Mucosa of descending colon (tissue), 3 donors: Measurements from ENCODE around the gene PDCD4. TPM values are rescaled to one million over a fixed set of nuclear protein-coding genes. Genes with fewer than 3 reads are reported as not detected.
A peak's percentile ranks its signal among the peaks of the same experiment; 100 is the strongest.

Experiments
- ATAC-seq: fragments of 200-7000 bp; cut with Tn5 transposase; one replicate; pipeline ENCODE4 v1.9.1; 2020; ENCODE audit warnings: mild to moderate bottlenecking, moderate library complexity
- DNase-seq, 3 donors: peaks; one replicate each; pipeline ENCODE4 v3.0.0-alpha.2; 2020
- H3K36me3 ChIP-seq: fragments of 200-600 bp; one replicate; pipeline ENCODE4 v1.8.0; 2021; ENCODE audit warnings: low read depth, mild to moderate bottlenecking
- H3K4me1 ChIP-seq: fragments of 200-600 bp; one replicate; pipeline ENCODE4 v1.8.0; 2021; ENCODE audit warnings: low read depth, mild to moderate bottlenecking
- H3K4me3 ChIP-seq: fragments of 200-600 bp; one replicate; pipeline ENCODE4 v1.8.0; 2021; ENCODE audit warnings: mild to moderate bottlenecking
- H3K9me3 ChIP-seq: fragments of 200-600 bp; one replicate; pipeline ENCODE4 v1.8.0; 2021; ENCODE audit warnings: mild to moderate bottlenecking
- intact Hi-C, 2 donors: fragments of 100-400 bp; cut with DNase I in 1 of 2; cut with micrococcal nuclease in 1 of 2; formaldehyde crosslinking; loops; one replicate each; pipeline versions ENCODE4 v1.11.0 to v1.11.1; 2022; cut with DNase I, micrococcal nuclease
- total RNA-seq, 3 donors: library from RNA; stranded (reverse); fragmentation: NEBNext Ultra II Directional in 2 of 3; extraction: Animal tissue kit (Norgen Biotek cat#: 25700) in 2 of 3; gene quantifications; one replicate each; pipeline versions ENCODE4 v1.2.1 to v1.2.4, GENCODE V29; 2021 to 2023
- TF ChIP-seq, protein P1 (sequence below): fragments of 200-600 bp; IDR thresholded peaks from one replicate; pipeline ENCODE4 v1.8.0; 2022; ENCODE audit warnings: antibody characterized with exemption, mild to moderate bottlenecking
- donor health status: DM: no; HTN: no; CAD: no; lungs with moderate emphysema.
- donor health status: DM: no; HTN: no; CAD: no.
- donor health status: DM: no; HTN: yes; CAD: no.

Gene PDCD4
- total RNA-seq, 3 donors from 2014 or later = 290 to 605 (median 528) TPM

DNA sequence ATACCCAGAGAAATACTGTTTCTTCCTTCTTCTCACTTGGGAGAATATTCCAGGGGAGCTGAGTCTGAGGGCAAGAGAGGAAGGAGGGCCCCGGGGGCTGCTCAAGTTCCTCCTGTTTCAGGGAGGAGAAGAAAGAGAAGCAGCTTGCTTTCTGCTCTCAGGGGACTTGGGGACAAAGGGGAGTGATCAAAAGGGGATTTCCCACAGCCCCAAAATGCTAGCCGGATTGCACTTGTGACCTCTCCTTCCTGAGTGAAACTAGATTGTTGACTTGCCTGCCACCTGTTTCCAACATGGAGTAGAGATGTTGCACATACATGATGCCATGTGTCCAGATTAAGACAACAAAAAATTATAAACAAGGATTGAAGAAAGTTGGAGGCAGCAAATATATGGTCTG, 28.7 kb upstream of the PDCD4 start:
- H3K4me1 ChIP-seq = peaks cover 76% of the 10 kb centered on the region
- TF ChIP-seq, protein P1, sequence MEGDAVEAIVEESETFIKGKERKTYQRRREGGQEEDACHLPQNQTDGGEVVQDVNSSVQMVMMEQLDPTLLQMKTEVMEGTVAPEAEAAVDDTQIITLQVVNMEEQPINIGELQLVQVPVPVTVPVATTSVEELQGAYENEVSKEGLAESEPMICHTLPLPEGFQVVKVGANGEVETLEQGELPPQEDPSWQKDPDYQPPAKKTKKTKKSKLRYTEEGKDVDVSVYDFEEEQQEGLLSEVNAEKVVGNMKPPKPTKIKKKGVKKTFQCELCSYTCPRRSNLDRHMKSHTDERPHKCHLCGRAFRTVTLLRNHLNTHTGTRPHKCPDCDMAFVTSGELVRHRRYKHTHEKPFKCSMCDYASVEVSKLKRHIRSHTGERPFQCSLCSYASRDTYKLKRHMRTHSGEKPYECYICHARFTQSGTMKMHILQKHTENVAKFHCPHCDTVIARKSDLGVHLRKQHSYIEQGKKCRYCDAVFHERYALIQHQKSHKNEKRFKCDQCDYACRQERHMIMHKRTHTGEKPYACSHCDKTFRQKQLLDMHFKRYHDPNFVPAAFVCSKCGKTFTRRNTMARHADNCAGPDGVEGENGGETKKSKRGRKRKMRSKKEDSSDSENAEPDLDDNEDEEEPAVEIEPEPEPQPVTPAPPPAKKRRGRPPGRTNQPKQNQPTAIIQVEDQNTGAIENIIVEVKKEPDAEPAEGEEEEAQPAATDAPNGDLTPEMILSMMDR = no peak
- DNase-seq = peak in 2 of 3 donors; percentile 52 to 57
- intact Hi-C loops = no loop called here
- H3K36me3 ChIP-seq = no peaks in the 10 kb centered on the region
- no peaks in the 10 kb centered on the region for H3K9me3 ChIP-seq
- no peak overlapping the region for H3K4me3 ChIP-seq
- peak; percentile 0 for ATAC-seq

DNA sequence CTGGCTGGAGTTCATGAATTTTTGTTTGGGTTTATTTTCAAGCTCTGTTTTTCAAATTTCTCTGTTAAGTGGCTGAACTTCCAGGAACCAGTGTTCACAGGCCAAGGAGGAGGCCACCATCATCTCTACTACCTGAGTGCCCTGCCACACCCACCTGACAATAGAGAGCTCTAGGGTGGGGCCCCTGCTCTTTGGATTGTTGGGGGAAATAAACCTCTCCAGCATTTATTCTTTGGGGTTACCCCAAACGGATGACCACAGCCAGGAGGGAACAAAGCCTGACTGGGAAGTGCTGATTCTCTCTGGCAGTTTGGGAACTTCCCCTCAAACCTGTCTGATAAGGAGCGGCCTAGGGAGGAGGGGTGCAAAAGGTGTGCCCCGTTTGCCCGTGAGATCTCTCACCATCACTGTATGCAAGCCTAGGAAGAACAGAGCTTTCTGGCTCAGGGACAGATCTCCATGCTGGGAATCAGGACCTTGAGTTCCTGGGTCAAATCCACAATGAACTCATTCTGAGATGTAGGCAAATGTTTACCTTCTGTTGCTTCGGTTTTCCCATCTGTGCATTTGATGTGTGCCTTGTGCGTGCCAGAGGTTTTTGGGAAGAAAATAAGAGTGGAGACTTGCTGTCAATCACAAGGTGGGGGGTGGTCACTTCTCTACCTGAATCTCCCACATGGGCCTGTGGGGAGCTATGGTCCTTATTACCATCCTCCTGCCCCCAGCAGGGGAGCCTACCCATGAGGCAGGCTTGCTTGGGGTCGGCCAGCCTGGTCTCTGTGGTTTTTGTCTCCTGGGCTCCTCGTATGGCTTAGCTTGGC, 27.7 kb upstream of the PDCD4 start:
- peaks cover 67% of the 10 kb centered on the region for H3K4me1 ChIP-seq

DNA sequence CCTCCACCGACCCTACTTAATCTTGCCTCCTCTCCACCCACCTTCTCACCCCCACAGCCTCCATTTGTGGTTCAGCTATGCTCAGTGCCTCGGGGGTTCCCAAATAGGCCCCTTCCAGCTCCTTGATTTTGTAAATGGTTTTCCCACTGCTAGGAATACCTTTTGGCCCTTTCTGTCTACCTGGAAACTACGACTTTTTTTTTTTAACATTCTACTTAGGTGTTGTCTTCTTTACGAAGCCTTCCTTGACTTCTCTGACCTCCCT, 27.2 kb upstream of the PDCD4 start:
- intact Hi-C loops = no loop called here
- ATAC-seq (no peak), DNase-seq (no peak)
- Histone ChIP-seq H3K36me3 (no peaks in the 10 kb centered on the region), H3K4me1 (peaks cover 64% of the 10 kb centered on the region), H3K9me3 (no peaks in the 10 kb centered on the region), H3K4me3 (no peak overlapping the region)
- TF ChIP-seq, protein P1 = no peak

More for the DNA sequence above, 27.7 kb upstream of the PDCD4 start:
- DNase-seq (peak in 2 of 3 donors; percentile 67 to 82), ATAC-seq (peak; percentile 52)
- no peaks in the 10 kb centered on the region for H3K36me3 ChIP-seq
- TF ChIP-seq, protein P1 = no peak
- H3K4me3 ChIP-seq = no peak overlapping the region
- intact Hi-C loops = no loop called here
- H3K9me3 ChIP-seq = no peaks in the 10 kb centered on the region

DNA sequence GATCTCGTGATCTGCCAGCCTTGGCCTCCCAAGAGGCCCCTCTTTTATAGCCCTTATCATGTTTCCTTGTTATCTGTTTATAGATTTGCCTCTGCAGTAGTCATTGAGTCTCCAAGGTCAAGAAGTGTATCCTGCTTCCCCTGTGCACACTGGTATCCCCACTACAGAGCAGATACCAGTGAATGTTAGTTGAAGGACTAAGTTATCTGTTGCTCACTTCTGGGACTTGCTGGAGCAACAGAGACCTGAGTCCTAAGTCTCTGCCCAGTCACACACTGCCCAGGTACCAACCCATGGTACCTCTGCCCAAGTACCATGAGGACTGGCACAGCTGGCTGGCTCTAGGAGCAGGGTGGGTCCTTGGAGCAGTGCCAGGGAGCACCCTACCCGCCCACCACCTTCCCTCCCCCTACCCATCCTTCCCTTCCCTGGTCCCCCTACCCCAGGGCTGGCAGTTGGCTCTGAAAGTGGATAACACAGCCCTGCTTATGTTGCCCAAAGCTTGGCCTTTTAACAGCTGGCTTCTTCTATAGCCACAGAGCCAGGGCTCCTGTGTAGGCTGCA, 26.5 kb upstream of the PDCD4 start:
- no peaks in the 10 kb centered on the region for H3K36me3 ChIP-seq
- DNase-seq = peak in 1 of 3 donors; percentile 35
- H3K4me3 ChIP-seq = no peak overlapping the region
- no peaks in the 10 kb centered on the region for H3K9me3 ChIP-seq
- ATAC-seq = peak; percentile 4
- TF ChIP-seq, protein P1 = no peak
- peaks cover 61% of the 10 kb centered on the region for H3K4me1 ChIP-seq
- intact Hi-C loops = no loop called here

DNA sequence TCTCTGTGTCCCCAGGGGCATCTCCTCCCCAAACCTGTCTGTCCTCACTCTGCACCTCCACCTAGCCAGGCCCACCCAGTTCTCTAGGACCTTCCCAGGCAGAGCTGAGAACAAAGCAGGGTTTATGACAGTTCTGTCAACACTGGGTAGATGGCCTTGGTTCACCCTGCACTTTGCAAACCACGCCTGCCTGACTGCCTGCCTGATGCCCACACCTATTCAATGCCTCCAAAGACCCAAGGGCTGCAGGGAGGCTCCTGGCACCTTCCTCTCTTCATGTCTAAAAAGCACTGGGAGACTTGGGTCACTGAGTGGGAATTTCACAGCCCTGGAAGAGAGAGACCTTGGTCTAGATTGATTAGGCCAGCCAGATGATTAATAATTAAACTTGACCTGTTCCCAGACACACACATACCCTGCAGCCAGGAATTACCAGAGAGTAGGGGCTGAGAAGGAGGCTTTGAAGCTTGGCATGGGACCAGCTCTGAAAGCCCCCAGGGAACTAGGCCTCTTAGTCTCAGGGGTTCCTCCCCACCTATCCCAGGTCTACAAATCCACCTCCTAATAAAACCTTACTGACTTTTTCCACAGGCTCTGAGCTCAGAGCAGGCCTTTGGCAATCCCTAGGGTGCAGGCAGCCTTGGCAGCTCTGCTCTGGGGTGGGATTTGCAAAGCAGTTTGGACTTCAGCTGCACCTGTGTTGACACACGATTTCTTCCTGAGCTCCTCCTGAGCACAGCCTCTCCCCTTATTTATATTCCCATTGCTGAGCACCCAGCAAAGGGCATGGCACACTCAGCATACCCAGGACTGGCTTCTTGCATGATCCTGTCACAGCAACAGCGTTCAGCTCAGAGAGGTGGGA, 25.7 kb upstream of the PDCD4 start:
- peak; percentile 81 to 86 (median 86) for DNase-seq
- no peaks in the 10 kb centered on the region for H3K36me3 ChIP-seq
- peaks cover 55% of the 10 kb centered on the region for H3K4me1 ChIP-seq
- intact Hi-C loops = no loop called here
- no peak overlapping the region for H3K4me3 ChIP-seq
- ATAC-seq = peak; percentile 76
- TF ChIP-seq, protein P1 = no peak
- H3K9me3 ChIP-seq = no peaks in the 10 kb centered on the region
